Osteoblast (primary cell): Measurements from ENCODE around the gene DUXB. TPM values are rescaled to one million over a fixed set of nuclear protein-coding genes. Genes with fewer than 3 reads are reported as not detected.

Source experiments
- DNase-seq: peaks from one replicate; pipeline ENCODE4 v3.0.0; 2011; ENCODE audit warnings: low spot score, mixed read lengths; ENCODE audit not compliant: insufficient read length; ENCODE audit errors: missing footprints
- H2AFZ ChIP-seq: 2 replicates; pipeline ENCODE4 v1.6.0; 2011; ENCODE audit warnings: mild to moderate bottlenecking, low read length
- H3K27ac ChIP-seq: 2 replicates; pipeline ENCODE4 v1.5.1; 2011; ENCODE audit warnings: mild to moderate bottlenecking, low read depth, low read length, moderate library complexity
- H3K27me3 ChIP-seq: 2 replicates; pipeline ENCODE4 v1.6.0; 2012; ENCODE audit warnings: mild to moderate bottlenecking, control low read depth, inconsistent platforms, low read length, moderate library complexity; ENCODE audit not compliant: insufficient read depth
- H3K36me3 ChIP-seq: 2 replicates; pipeline ENCODE4 v1.5.1; 2011; ENCODE audit warnings: mild to moderate bottlenecking, low read length, control low read depth, moderate library complexity; ENCODE audit not compliant: insufficient read depth
- H3K4me1 ChIP-seq: 2 replicates; pipeline ENCODE4 v1.5.1; 2011; ENCODE audit warnings: mild to moderate bottlenecking, low read length, control low read depth, moderate library complexity; ENCODE audit not compliant: insufficient read depth
- H3K4me2 ChIP-seq: 2 replicates; pipeline ENCODE4 v1.6.0; 2011; ENCODE audit warnings: mild to moderate bottlenecking, low read length; ENCODE audit not compliant: insufficient read depth
- H3K4me3 ChIP-seq: fragments of 200-600 bp; sonication (generic); 3 replicates; pipeline ENCODE4 v1.5.1; 2012; ENCODE audit warnings: mild to moderate bottlenecking, low read length, inconsistent platforms; ENCODE audit not compliant: insufficient read depth
- H3K79me2 ChIP-seq: 2 replicates; pipeline ENCODE4 v1.6.0; 2012; ENCODE audit warnings: mild to moderate bottlenecking, low read length, control low read depth, inconsistent platforms; ENCODE audit not compliant: insufficient read depth
- H3K9me3 ChIP-seq: 2 replicates; pipeline ENCODE4 v1.5.1; 2011; ENCODE audit warnings: low read depth, low read length, control low read depth
- H4K20me1 ChIP-seq: 2 replicates; pipeline ENCODE4 v1.6.0; 2012; ENCODE audit warnings: mild to moderate bottlenecking, low read length, control low read depth; ENCODE audit not compliant: insufficient read depth
- total RNA-seq: library from RNA; depleted of rRNA; stranded (reverse); fragments of >200 nt; gene quantifications from 2 replicates; pipeline ENCODE4 v1.2.3, GENCODE V29; 2012
- TF ChIP-seq, protein P1 (sequence below): IDR thresholded peaks from 2 replicates; pipeline ENCODE4 v1.5.1; 2011; ENCODE audit warnings: mild to moderate bottlenecking, low read depth, low read length, moderate library complexity; ENCODE audit errors: extremely low read depth

The DUXB gene
- total RNA-seq, 1 donor = not detected

DNA sequence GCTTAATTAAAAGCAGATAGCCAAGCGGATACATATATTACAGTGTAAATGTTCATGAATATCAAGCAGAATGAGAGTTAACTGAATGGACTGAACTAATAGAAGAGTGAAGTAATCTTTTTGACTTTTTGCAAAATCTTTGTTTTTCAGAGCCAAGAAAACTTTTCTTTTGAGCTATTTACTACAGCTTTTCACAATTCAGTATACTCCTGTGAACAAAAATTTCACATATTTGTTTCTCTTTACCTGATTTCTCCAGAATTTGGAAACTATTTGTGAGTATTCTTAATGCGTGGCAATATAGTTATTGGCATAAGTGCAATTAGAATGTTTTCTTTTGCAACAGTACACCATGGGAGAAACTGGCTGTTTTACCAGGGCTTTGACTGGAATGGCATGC, 9.1 kb upstream of the DUXB start:
- Histone ChIP-seq H2AFZ (no peak overlapping the region), H3K79me2 (no peaks in the 10 kb centered on the region), H3K36me3 (no peaks in the 10 kb centered on the region), H3K4me2 (no peak overlapping the region), H3K9me3 (no peaks in the 10 kb centered on the region), H3K4me3 (no peak overlapping the region), H4K20me1 (no peaks in the 10 kb centered on the region), H3K27ac (no peak overlapping the region), H3K27me3 (no peaks in the 10 kb centered on the region), H3K4me1 (no peaks in the 10 kb centered on the region)
- TF ChIP-seq, protein P1, sequence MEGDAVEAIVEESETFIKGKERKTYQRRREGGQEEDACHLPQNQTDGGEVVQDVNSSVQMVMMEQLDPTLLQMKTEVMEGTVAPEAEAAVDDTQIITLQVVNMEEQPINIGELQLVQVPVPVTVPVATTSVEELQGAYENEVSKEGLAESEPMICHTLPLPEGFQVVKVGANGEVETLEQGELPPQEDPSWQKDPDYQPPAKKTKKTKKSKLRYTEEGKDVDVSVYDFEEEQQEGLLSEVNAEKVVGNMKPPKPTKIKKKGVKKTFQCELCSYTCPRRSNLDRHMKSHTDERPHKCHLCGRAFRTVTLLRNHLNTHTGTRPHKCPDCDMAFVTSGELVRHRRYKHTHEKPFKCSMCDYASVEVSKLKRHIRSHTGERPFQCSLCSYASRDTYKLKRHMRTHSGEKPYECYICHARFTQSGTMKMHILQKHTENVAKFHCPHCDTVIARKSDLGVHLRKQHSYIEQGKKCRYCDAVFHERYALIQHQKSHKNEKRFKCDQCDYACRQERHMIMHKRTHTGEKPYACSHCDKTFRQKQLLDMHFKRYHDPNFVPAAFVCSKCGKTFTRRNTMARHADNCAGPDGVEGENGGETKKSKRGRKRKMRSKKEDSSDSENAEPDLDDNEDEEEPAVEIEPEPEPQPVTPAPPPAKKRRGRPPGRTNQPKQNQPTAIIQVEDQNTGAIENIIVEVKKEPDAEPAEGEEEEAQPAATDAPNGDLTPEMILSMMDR = no peak
- no peak for DNase-seq

DNA sequence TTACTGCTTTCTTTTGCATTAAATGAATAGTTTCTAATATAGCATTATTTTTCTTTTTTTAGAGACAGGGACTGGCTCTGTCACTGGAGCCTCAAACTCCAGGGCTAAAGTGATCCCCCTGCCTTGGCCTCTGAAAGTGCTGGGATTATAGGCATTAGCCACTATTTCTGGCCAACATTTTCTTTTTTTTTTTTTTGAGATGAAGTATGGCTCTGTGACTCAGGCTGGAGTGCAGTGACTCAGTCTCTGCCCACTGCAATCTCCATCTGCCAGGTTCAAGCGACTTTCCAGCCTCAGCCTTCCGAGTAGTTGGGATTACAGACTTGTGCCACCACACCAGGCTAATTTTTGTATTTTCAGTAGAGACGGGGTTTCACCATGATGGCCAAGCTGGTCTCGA, 2.0 kb upstream of the DUXB start:
- H3K27ac ChIP-seq = no peak overlapping the region
- no peaks in the 10 kb centered on the region for H3K36me3 ChIP-seq
- no peak overlapping the region for H3K4me2 ChIP-seq
- no peak for DNase-seq
- no peaks in the 10 kb centered on the region for H3K9me3 ChIP-seq
- H3K4me1 ChIP-seq = no peaks in the 10 kb centered on the region
- no peaks in the 10 kb centered on the region for H3K79me2 ChIP-seq
- no peaks in the 10 kb centered on the region for H3K27me3 ChIP-seq
- H2AFZ ChIP-seq = no peak overlapping the region
- no peaks in the 10 kb centered on the region for H4K20me1 ChIP-seq
- TF ChIP-seq, protein P1 = no peak
- H3K4me3 ChIP-seq = no peak overlapping the region

DNA sequence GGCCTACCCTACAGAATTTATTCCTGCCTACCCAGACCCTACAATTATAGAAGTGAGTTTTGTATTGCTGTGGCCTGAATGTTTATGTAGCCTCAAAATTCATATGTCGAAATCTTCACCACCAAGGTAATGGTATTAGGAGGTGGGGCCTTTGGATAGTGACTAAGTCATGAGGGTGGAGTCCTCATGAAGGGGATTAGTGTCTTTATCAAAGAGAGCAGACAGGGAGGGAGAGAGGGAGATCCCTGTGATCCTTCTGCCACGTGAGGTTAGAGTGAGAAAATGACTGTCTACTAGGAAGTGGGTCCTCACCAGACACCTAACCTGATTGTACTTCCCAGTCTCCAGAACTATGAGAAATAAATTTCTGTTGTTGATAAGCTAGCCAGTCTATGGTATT, 981 bp upstream of the DUXB start:
- H4K20me1 ChIP-seq = no peaks in the 10 kb centered on the region

DNA sequence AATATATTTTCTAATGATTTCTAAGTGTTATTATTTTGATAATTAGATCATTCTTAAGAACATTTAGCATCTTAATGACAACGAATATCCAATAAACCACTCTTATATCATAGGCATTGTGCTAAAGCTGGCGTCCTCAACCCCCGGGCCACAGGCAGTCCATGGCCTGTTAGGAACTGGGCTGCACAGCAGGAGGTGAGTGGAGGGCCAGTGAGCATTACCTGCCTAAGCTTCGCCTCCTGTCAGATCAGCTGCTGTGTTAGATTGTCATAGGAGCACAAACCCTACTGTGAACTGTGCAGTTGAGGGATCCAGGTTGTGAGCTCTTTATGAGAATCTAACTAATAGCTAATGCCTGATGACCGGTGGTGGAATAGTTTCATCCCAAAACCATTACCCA, 3.7 kb downstream of the DUXB start:
- H3K79me2 ChIP-seq = no peaks in the 10 kb centered on the region
- no peaks in the 10 kb centered on the region for H4K20me1 ChIP-seq
- no peaks in the 10 kb centered on the region for H3K27me3 ChIP-seq
- H3K9me3 ChIP-seq = no peaks in the 10 kb centered on the region
- no peak overlapping the region for H2AFZ ChIP-seq
- H3K4me3 ChIP-seq = no peak overlapping the region
- TF ChIP-seq, protein P1 = no peak
- H3K36me3 ChIP-seq = no peaks in the 10 kb centered on the region
- H3K27ac ChIP-seq = no peak overlapping the region
- H3K4me1 ChIP-seq = no peaks in the 10 kb centered on the region
- H3K4me2 ChIP-seq = no peak overlapping the region
- no peak for DNase-seq

More for the DNA sequence above, 981 bp upstream of the DUXB start:
- no peak overlapping the region for H3K4me3 ChIP-seq
- TF ChIP-seq, protein P1 = no peak
- no peaks in the 10 kb centered on the region for H3K79me2 ChIP-seq
- H3K4me2 ChIP-seq = no peak overlapping the region
- no peak overlapping the region for H2AFZ ChIP-seq
- no peaks in the 10 kb centered on the region for H3K27me3 ChIP-seq
- H3K36me3 ChIP-seq = no peaks in the 10 kb centered on the region
- no peak overlapping the region for H3K27ac ChIP-seq
- no peak for DNase-seq
- no peaks in the 10 kb centered on the region for H3K9me3 ChIP-seq
- no peaks in the 10 kb centered on the region for H3K4me1 ChIP-seq
